Endothelial cell (in vitro differentiated cells): Measurements from ENCODE around the gene OR10G2. TPM values are rescaled to one million over a fixed set of nuclear protein-coding genes. Genes with fewer than 3 reads are reported as not detected.
"Not testable (repeated sequence)": the region's sequence is repeated elsewhere in the genome, so short reads cannot be mapped to it uniquely, and the experiment has no call there.

Experiments
- DNase-seq: peaks from one replicate; pipeline ENCODE4 v3.0.0; 2021; ENCODE audit warnings: low spot score
- H3K27ac Mint-ChIP-seq: one replicate; pipeline ENCODE4 v1.8.0; 2021; ENCODE audit warnings: mixed read lengths, inconsistent platforms; ENCODE audit not compliant: unreplicated experiment
- H3K27me3 Mint-ChIP-seq: one replicate; pipeline ENCODE4 v1.8.0; 2021; ENCODE audit warnings: mild to moderate bottlenecking, moderate library complexity, mixed read lengths, inconsistent platforms; ENCODE audit not compliant: unreplicated experiment
- H3K36me3 Mint-ChIP-seq: one replicate; pipeline ENCODE4 v1.8.0; 2021; ENCODE audit warnings: mild to moderate bottlenecking, low read depth, mixed read lengths, inconsistent platforms; ENCODE audit not compliant: unreplicated experiment
- H3K4me1 Mint-ChIP-seq: one replicate; pipeline ENCODE4 v1.8.0; 2021; ENCODE audit warnings: mild to moderate bottlenecking, mixed read lengths, inconsistent platforms; ENCODE audit not compliant: unreplicated experiment
- H3K4me3 Mint-ChIP-seq: one replicate; pipeline ENCODE4 v1.8.0; 2021; ENCODE audit warnings: mild to moderate bottlenecking, mixed read lengths, inconsistent platforms; ENCODE audit not compliant: unreplicated experiment
- H3K9me3 Mint-ChIP-seq: one replicate; pipeline ENCODE4 v1.8.0; 2021; ENCODE audit warnings: mixed read lengths, inconsistent platforms; ENCODE audit not compliant: unreplicated experiment
- CTCF ChIP-seq: fragments of 200-600 bp; sonication (generic); IDR thresholded peaks from one replicate; pipeline ENCODE4 v1.5.0; 2021; ENCODE audit warnings: antibody characterized with exemption; ENCODE audit not compliant: unreplicated experiment
- total RNA-seq: library from RNA; stranded (reverse); fragmentation: NEBNext Ultra II Directional; extraction: Animal tissue kit (Norgen Biotek cat#: 25700); gene quantifications from one replicate; pipeline ENCODE4 v1.2.1, GENCODE V29; 2021; ENCODE audit not compliant: unreplicated experiment

The OR10G2 gene
- total RNA-seq, 1 donor from 2014 or later, result not detected

GRCh38 chr14:21612324-21612723 lies 22.4 kb downstream of the OR10G2 start:
- Mint-ChIP-seq H3K27me3 (peaks cover 2% of the 10 kb centered on the region), H3K4me1 (peaks cover 3% of the 10 kb centered on the region), H3K27ac (no peak overlapping the region), H3K4me3 (no peak overlapping the region), H3K36me3 (no peaks in the 10 kb centered on the region), H3K9me3 (no peaks in the 10 kb centered on the region)
- DNase-seq, result no peak
- TF ChIP-seq CTCF, result no peak

- not testable (repeated sequence) for DNase-seq, H3K4me1 Mint-ChIP-seq, H3K27me3 Mint-ChIP-seq, H3K4me3 Mint-ChIP-seq, H3K9me3 Mint-ChIP-seq, H3K27ac Mint-ChIP-seq, H3K36me3 Mint-ChIP-seq
Measured at GRCh38 chr14:21602181-21602580, 32.6 kb downstream of the OR10G2 start.

GRCh38 chr14:21589317-21589716 lies 45.4 kb downstream of the OR10G2 start:
- no peak for DNase-seq
- Mint-ChIP-seq H3K36me3 (no peaks in the 10 kb centered on the region), H3K27me3 (peaks cover 8% of the 10 kb centered on the region), H3K4me3 (no peak overlapping the region), H3K27ac (no peak overlapping the region), H3K4me1 (no peaks in the 10 kb centered on the region), H3K9me3 (peaks cover 4% of the 10 kb centered on the region)
- TF ChIP-seq CTCF, result no peak

Other genes starting within 250 kb of the OR10G2 start
- 144 TPM for gene CHD8, start 178.8 kb downstream of the OR10G2 start, total RNA-seq
- gene RAB2B, start 158.0 kb downstream of the OR10G2 start, total RNA-seq, result 25.0 TPM
- 70.8 TPM for gene TOX4, start 157.7 kb downstream of the OR10G2 start, total RNA-seq
- 46.1 TPM for gene METTL3, start 123.6 kb downstream of the OR10G2 start, total RNA-seq
- gene SALL2, start 108.6 kb downstream of the OR10G2 start, total RNA-seq, result 38.4 TPM
- gene OR10G3, start 54.9 kb downstream of the OR10G2 start, total RNA-seq, result not detected
- gene OR4E2, start 18.9 kb upstream of the OR10G2 start, total RNA-seq, result not detected
- not detected for gene OR4E1, start 38.9 kb upstream of the OR10G2 start, total RNA-seq